ENCODE data around the gene FGG.

- TF ChIP-seq CTCF (IDR thresholded peaks at IDR 0.05) (no peak), POLR2AphosphoS5 (IDR thresholded peaks at IDR 0.05) (no peak), POLR2A (IDR thresholded peaks at IDR 0.05) (no peak)
These were observed 21.6 kb upstream of the FGG start for GRCh38 chr4:154634058-154634457.

Measured in stomach (tissue), 4 donors.